ENCODE measurements around the gene ARHGEF40.

DNA sequence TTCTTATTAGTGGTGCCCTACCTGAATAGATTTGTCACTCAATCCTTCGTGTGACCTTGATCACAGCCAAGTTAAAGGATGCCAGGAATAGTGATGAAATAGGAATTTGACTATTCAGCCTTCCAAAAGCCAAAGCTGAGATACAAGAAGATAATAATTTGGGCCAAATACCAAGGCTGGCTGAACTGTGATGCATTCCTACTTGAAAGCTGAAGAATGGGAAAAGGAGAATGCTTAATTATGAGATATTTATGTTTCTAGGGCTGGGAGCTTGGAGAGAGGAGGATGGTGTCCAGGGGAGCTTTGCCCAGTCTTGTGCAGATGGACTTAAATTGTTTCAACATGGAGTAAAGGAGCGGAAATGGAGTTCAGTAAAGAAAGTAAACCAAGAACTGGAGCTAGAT is 22.7 kb upstream of the ARHGEF40 start:
- TF ChIP-seq, protein P1, sequence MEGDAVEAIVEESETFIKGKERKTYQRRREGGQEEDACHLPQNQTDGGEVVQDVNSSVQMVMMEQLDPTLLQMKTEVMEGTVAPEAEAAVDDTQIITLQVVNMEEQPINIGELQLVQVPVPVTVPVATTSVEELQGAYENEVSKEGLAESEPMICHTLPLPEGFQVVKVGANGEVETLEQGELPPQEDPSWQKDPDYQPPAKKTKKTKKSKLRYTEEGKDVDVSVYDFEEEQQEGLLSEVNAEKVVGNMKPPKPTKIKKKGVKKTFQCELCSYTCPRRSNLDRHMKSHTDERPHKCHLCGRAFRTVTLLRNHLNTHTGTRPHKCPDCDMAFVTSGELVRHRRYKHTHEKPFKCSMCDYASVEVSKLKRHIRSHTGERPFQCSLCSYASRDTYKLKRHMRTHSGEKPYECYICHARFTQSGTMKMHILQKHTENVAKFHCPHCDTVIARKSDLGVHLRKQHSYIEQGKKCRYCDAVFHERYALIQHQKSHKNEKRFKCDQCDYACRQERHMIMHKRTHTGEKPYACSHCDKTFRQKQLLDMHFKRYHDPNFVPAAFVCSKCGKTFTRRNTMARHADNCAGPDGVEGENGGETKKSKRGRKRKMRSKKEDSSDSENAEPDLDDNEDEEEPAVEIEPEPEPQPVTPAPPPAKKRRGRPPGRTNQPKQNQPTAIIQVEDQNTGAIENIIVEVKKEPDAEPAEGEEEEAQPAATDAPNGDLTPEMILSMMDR (IDR thresholded peaks at IDR 0.05), result no peak
- no peak for TF ChIP-seq POLR2A (IDR thresholded peaks at IDR 0.05)
- no peak for TF ChIP-seq POLR2AphosphoS5 (IDR thresholded peaks at IDR 0.05)

Data from gastroesophageal sphincter (tissue), 3 donors.